DND-41 (cell line): ENCODE data around the gene APOL6.

Experiments used
- ATAC-seq: fragments of 200-7000 bp; cut with Tn5 transposase; 3 replicates; pipeline ENCODE4 v1.9.1; 2021; ENCODE audit warnings: low read depth; ENCODE audit not compliant: insufficient read depth
- DNase-seq: peaks from one replicate; pipeline ENCODE4 v3.0.0-alpha.2; 2020
- H2AFZ ChIP-seq: 2 replicates; pipeline ENCODE4 v1.6.0; 2012; ENCODE audit warnings: low read depth, low read length
- H3K27ac ChIP-seq: 2 replicates; pipeline ENCODE4 v1.5.1; 2012; ENCODE audit warnings: low read length, inconsistent platforms
- H3K27me3 ChIP-seq: fragments of 200-600 bp; sonication (generic); 2 replicates; pipeline ENCODE4 v1.6.0; 2012; ENCODE audit warnings: low read length, mild to moderate bottlenecking, inconsistent platforms; ENCODE audit not compliant: insufficient read depth, poor library complexity
- H3K36me3 ChIP-seq: 2 replicates; pipeline ENCODE4 v1.5.1; 2012; ENCODE audit warnings: low read length, inconsistent platforms; ENCODE audit not compliant: insufficient read depth
- H3K4me1 ChIP-seq: 2 replicates; pipeline ENCODE4 v1.5.1; 2012; ENCODE audit warnings: mild to moderate bottlenecking, low read length; ENCODE audit not compliant: insufficient read depth
- H3K4me2 ChIP-seq: 2 replicates; pipeline ENCODE4 v1.6.0; 2012; ENCODE audit warnings: mild to moderate bottlenecking, moderate library complexity, low read length, inconsistent platforms; ENCODE audit not compliant: insufficient read depth
- H3K4me3 ChIP-seq, 2 experiments: fragments of 200-600 bp in 1 of 2; shearing (Covaris generic) in 1 of 2; 2 replicates each; pipeline ENCODE4 v1.5.1; 2012 to 2016; ENCODE audit warnings: inconsistent platforms in 2 of 2, low read length in 2 of 2, mild to moderate bottlenecking in 2 of 2, low read depth in 1 of 2, moderate library complexity in 1 of 2
- H3K79me2 ChIP-seq: 2 replicates; pipeline ENCODE4 v1.6.0; 2012; ENCODE audit warnings: low read length, inconsistent platforms; ENCODE audit not compliant: insufficient read depth
- H3K9ac ChIP-seq: 2 replicates; pipeline ENCODE4 v1.6.0; 2012; ENCODE audit warnings: low read depth, mild to moderate bottlenecking, inconsistent platforms, low read length, moderate library complexity
- H3K9me3 ChIP-seq: 2 replicates; pipeline ENCODE4 v1.5.1; 2012; ENCODE audit warnings: low read length, moderate library complexity, mild to moderate bottlenecking, inconsistent platforms; ENCODE audit not compliant: insufficient read depth, severe bottlenecking
- H4K20me1 ChIP-seq: 2 replicates; pipeline ENCODE4 v1.6.0; 2012; ENCODE audit warnings: low read length; ENCODE audit not compliant: insufficient read depth
- EZH2 ChIP-seq: IDR thresholded peaks from 3 replicates; pipeline ENCODE4 v1.6.1; 2012; ENCODE audit warnings: borderline replicate concordance, low read depth, mild to moderate bottlenecking, moderate library complexity, low read length, inconsistent platforms; ENCODE audit not compliant: severe bottlenecking
- TF ChIP-seq, protein P1 (sequence below): IDR thresholded peaks from 2 replicates; pipeline ENCODE4 v1.5.1; 2012; ENCODE audit warnings: borderline replicate concordance, low read length, moderate library complexity, mild to moderate bottlenecking; ENCODE audit not compliant: poor library complexity, severe bottlenecking; ENCODE audit errors: extremely low read depth

APOL6 gene

GRCh38 chr22:35601013-35601580 lies 47.1 kb upstream of the APOL6 start:
- no peaks in the 10 kb centered on the region for H3K79me2 ChIP-seq
- H3K27me3 ChIP-seq, result no peaks in the 10 kb centered on the region
- H3K36me3 ChIP-seq, result no peaks in the 10 kb centered on the region
- H2AFZ ChIP-seq, result no peak overlapping the region
- no peaks in the 10 kb centered on the region for H3K4me1 ChIP-seq
- H3K9me3 ChIP-seq, result no peaks in the 10 kb centered on the region
- no peak for ATAC-seq
- H3K4me3 ChIP-seq, result no peak overlapping the region
- H3K4me2 ChIP-seq, result no peak overlapping the region
- no peak overlapping the region for H3K9ac ChIP-seq
- no peaks in the 10 kb centered on the region for H4K20me1 ChIP-seq
- H3K27ac ChIP-seq, result no peak overlapping the region
- no peak for DNase-seq
- TF ChIP-seq, protein P1, sequence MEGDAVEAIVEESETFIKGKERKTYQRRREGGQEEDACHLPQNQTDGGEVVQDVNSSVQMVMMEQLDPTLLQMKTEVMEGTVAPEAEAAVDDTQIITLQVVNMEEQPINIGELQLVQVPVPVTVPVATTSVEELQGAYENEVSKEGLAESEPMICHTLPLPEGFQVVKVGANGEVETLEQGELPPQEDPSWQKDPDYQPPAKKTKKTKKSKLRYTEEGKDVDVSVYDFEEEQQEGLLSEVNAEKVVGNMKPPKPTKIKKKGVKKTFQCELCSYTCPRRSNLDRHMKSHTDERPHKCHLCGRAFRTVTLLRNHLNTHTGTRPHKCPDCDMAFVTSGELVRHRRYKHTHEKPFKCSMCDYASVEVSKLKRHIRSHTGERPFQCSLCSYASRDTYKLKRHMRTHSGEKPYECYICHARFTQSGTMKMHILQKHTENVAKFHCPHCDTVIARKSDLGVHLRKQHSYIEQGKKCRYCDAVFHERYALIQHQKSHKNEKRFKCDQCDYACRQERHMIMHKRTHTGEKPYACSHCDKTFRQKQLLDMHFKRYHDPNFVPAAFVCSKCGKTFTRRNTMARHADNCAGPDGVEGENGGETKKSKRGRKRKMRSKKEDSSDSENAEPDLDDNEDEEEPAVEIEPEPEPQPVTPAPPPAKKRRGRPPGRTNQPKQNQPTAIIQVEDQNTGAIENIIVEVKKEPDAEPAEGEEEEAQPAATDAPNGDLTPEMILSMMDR, result no peak
- no peak for TF ChIP-seq EZH2

- Histone ChIP-seq H3K27ac (no peak overlapping the region), H3K36me3 (no peaks in the 10 kb centered on the region), H3K79me2 (no peaks in the 10 kb centered on the region), H3K4me2 (no peak overlapping the region), H3K4me1 (no peaks in the 10 kb centered on the region), H2AFZ (no peak overlapping the region), H3K9me3 (no peaks in the 10 kb centered on the region), H3K9ac (no peak overlapping the region), H4K20me1 (no peaks in the 10 kb centered on the region), H3K4me3 (no peak overlapping the region), H3K27me3 (no peaks in the 10 kb centered on the region)
- TF ChIP-seq, protein P1, result no peak
- no peak for TF ChIP-seq EZH2
- DNase-seq (no peak), ATAC-seq (peak; percentile 42; the same call in 1 of the 3 replicates)
Measured at GRCh38 chr22:35601743-35602615, 46.3 kb upstream of the APOL6 start.

DNA sequence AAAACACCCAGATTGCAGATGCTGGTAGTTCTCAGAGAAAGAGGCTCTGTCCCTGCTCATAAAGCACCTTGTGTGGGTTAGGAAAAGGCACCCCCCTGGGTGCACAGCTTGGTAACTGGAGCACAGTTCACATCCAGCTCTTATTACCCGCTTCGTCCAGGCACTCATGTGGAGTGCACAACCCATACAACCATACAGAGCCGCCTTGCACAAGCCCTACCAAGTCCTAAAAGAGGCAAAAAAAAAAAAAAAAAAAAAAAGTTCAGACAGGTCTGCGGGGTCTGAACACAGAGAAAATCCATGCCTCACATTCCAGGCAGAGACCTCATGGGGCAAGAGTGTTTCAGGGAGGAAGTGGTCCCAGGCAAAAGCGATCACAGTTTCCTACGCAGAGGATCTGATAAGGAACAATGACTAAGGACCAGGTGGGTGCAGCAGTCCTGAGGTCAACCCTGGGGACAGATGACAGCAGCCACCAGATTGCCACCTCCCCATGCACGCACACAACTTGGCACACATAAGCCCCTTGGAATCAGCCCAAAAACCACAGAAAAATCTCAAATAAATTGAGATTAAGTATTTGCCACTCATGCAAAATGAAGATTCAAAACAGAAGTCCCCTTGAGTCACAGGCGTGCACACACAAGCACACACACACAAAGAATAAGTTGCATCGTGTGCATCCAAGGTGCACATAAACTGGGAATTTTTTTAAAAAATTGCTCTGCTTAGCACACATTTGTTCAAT lies 43.5 kb upstream of the APOL6 start:
- ATAC-seq (no peak), DNase-seq (peak; percentile 8)
- no peak overlapping the region for H3K4me3 ChIP-seq
- no peak overlapping the region for H3K9ac ChIP-seq
- H3K79me2 ChIP-seq, result no peaks in the 10 kb centered on the region
- no peaks in the 10 kb centered on the region for H3K4me1 ChIP-seq
- H3K36me3 ChIP-seq, result no peaks in the 10 kb centered on the region
- no peak overlapping the region for H2AFZ ChIP-seq
- H3K9me3 ChIP-seq, result no peaks in the 10 kb centered on the region
- no peaks in the 10 kb centered on the region for H4K20me1 ChIP-seq
- no peaks in the 10 kb centered on the region for H3K27me3 ChIP-seq
- TF ChIP-seq EZH2, result no peak
- TF ChIP-seq, protein P1, result no peak
- H3K4me2 ChIP-seq, result no peak overlapping the region
- H3K27ac ChIP-seq, result no peak overlapping the region
